H1 (cell line): ENCODE data around the gene MIPOL1.

ENCODE experiments used
- CTCF ChIP-seq, 3 experiments: IDR thresholded peaks; 1 replicate in 2 of 3; 2 replicates in 1 of 3; pipeline versions ENCODE4 v1.5.1 to v1.6.1; 2011; ENCODE audit warnings: low read length in 3 of 3, mild to moderate bottlenecking in 3 of 3, inconsistent platforms in 2 of 3, low read depth in 1 of 3, moderate library complexity in 1 of 3; ENCODE audit not compliant: insufficient read depth in 1 of 3; ENCODE audit errors: control extremely low read depth in 1 of 3
- EP300 ChIP-seq, 2 experiments: IDR thresholded peaks; 1 replicate in 1 of 2; 2 replicates in 1 of 2; pipeline ENCODE4 v1.6.1; 2011 to 2012; ENCODE audit warnings: low read depth in 2 of 2, low read length in 2 of 2, mild to moderate bottlenecking in 2 of 2, borderline replicate concordance in 1 of 2, inconsistent platforms in 1 of 2, moderate library complexity in 1 of 2
- EZH2 ChIP-seq: fragments of 200-600 bp; sonication (generic); IDR thresholded peaks from 2 replicates; pipeline ENCODE4 v1.7.1; 2012; ENCODE audit warnings: low read depth, mild to moderate bottlenecking, moderate library complexity, low read length, inconsistent platforms; ENCODE audit not compliant: severe bottlenecking
- HDAC2 ChIP-seq, 2 experiments: fragments of 300-600 bp in 1 of 2; sonication (generic) in 1 of 2; IDR thresholded peaks; 2 replicates each; pipeline ENCODE4 v1.6.1; 2011 to 2012; ENCODE audit warnings: low read depth in 2 of 2, low read length in 2 of 2, mild to moderate bottlenecking in 2 of 2, moderate library complexity in 2 of 2, borderline replicate concordance in 1 of 2, inconsistent platforms in 1 of 2
- JUN ChIP-seq: IDR thresholded peaks from 2 replicates; pipeline ENCODE4 v1.6.1; 2011; ENCODE audit warnings: low read depth, mild to moderate bottlenecking, improper control_type of control experiment, low read length
- POLR2AphosphoS5 ChIP-seq: IDR thresholded peaks from 2 replicates; pipeline ENCODE4 v1.6.1; 2011; ENCODE audit warnings: low read depth, low read length
- RAD21 ChIP-seq, 2 experiments: IDR thresholded peaks in 1 of 2; conservative IDR thresholded peaks in 1 of 2; 2 replicates each; pipeline ENCODE4 v1.6.1; 2011; ENCODE audit warnings: low read depth in 2 of 2, low read length in 2 of 2, improper control_type of control experiment in 1 of 2, inconsistent platforms in 1 of 2, mild to moderate bottlenecking in 1 of 2, moderate library complexity in 1 of 2
- TAF1 ChIP-seq: IDR thresholded peaks from 2 replicates; pipeline ENCODE4 v1.6.1; 2011; ENCODE audit warnings: mild to moderate bottlenecking, low read depth, low read length
- USF2 ChIP-seq: IDR thresholded peaks from 2 replicates; pipeline ENCODE4 v1.6.1; 2011; ENCODE audit warnings: low read length, improper control_type of control experiment

DNA sequence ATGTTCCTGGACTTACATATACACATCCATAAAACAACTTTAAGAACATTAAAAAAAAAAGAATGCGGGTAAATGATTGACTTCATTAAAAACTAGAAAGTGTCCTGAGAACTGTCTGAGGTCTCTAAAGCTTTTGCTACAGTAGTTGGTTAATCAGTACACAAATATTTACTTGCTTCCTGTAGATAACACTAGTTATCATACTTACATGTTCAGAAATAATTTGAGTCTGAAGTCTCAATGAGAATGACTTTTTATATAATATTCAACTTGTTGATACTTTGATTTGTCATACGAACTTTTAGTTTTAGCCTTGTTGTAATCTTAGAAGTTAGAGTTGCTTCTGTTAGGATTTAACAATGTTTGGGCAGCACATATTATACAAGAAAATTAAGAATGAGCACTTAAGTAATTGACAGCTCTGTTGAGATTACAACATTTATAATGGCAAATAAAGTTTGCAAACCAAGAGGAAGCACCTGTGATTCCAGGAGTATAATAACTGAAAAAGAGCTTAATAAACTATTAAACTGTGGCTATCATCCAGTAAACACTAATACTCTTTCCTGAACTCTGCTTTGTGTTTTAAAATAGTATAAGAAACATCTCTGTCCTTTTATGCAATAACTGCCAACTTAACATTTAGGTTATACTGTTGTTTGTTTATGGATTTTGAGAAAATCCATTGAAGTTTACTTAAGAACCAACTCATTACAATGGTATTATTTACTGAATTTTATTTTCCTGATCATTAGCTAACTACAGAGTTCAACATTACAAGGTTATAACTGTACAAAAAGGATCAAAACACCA, 131.7 kb downstream of the MIPOL1 start:
- no peak for TF ChIP-seq EZH2
- no peak for TF ChIP-seq CTCF (IDR thresholded peaks at IDR 0.05; ENCODE audit: control extremely low read depth in 1 of 3, insufficient read depth in 1 of 3, low read depth in 1 of 3, low read length in 3 of 3)
- no peak for TF ChIP-seq EP300 (IDR thresholded peaks at IDR 0.05; ENCODE audit: borderline replicate concordance in 1 of 2, low read depth in 2 of 2, low read length in 2 of 2)
- TF ChIP-seq POLR2AphosphoS5 = no peak
- no peak for TF ChIP-seq USF2
- no peak for TF ChIP-seq JUN
- no peak for TF ChIP-seq TAF1
- no peak for TF ChIP-seq HDAC2 (IDR thresholded peaks at IDR 0.05; ENCODE audit: borderline replicate concordance in 1 of 2, low read depth in 2 of 2, low read length in 2 of 2)
- TF ChIP-seq RAD21 (IDR thresholded peaks at IDR 0.05 in 1 of 2, conservative IDR thresholded peaks at IDR 0.05 in 1 of 2; ENCODE audit: low read depth in 2 of 2, low read length in 2 of 2) = no peak
